HL-60 (cell line): ENCODE results near the gene CD40.

Experiments used
- CTCF ChIP-seq: IDR thresholded peaks from one replicate; pipeline ENCODE4 v1.5.1; 2011; ENCODE audit warnings: low read length, control low read depth, inconsistent platforms; ENCODE audit not compliant: insufficient read depth
- GABPA ChIP-seq: IDR thresholded peaks from 2 replicates; pipeline ENCODE4 v1.6.1; 2012; ENCODE audit warnings: low read depth
- POLR2AphosphoS5 ChIP-seq: IDR thresholded peaks from 2 replicates; pipeline ENCODE4 v1.6.1; 2012; ENCODE audit warnings: low read depth
- REST ChIP-seq: IDR thresholded peaks from 2 replicates; pipeline ENCODE4 v1.6.1; 2012; ENCODE audit warnings: low read depth; ENCODE audit not compliant: insufficient replicate concordance
- SPI1 ChIP-seq: IDR thresholded peaks from 2 replicates; pipeline ENCODE4 v1.6.1; 2012; ENCODE audit warnings: low read depth, mild to moderate bottlenecking, borderline replicate concordance

GRCh38 chr20:46134716-46135115 is 16.6 kb downstream of the CD40 start:
- TF ChIP-seq CTCF, result no peak
- no peak for TF ChIP-seq POLR2AphosphoS5
- no peak for TF ChIP-seq REST
- no peak for TF ChIP-seq SPI1
- TF ChIP-seq GABPA, result no peak
